ENCODE measurements around the gene LSM10. TPM values are rescaled to one million over a fixed set of nuclear protein-coding genes. Genes with fewer than 3 reads are reported as not detected.

LSM10 gene
- total and polyA plus RNA-seq, 2 donors (not counting 3 experiments of a cell fraction or from before 2014, with no cell fraction given): 38.2 to 76.9 TPM

GRCh38 chr1:36440646-36441045, 42.9 kb upstream of the LSM10 start:
- Histone ChIP-seq H3K4me3 (replicated peaks in 1 of 3; ENCODE audit: insufficient read depth in 1 of 3, low read depth in 1 of 3, low read length in 3 of 3) (no peak overlapping the region), H3K36me3 (ENCODE audit: control insufficient read depth in 2 of 2, extremely low read depth in 1 of 2, insufficient read depth in 2 of 2, low read length in 2 of 2) (no peaks in the 10 kb centered on the region), H3K9ac (replicated peaks; ENCODE audit: extremely low read depth, insufficient read depth, low read length) (no peak overlapping the region), H3K27me3 (ENCODE audit: control insufficient read depth in 2 of 2, insufficient read depth in 2 of 2, low read length in 2 of 2) (no peaks in the 10 kb centered on the region), H3K79me2 (ENCODE audit: control insufficient read depth, insufficient read depth, low read length) (no peaks in the 10 kb centered on the region), H3K9me1 (replicated peaks; ENCODE audit: control insufficient read depth, extremely low read depth, insufficient read depth, low read length) (no peaks in the 10 kb centered on the region), H3K27ac (ENCODE audit: insufficient read depth, low read depth, low read length) (no peak overlapping the region), H3K4me2 (ENCODE audit: insufficient read depth, low read length) (no peak overlapping the region), H3K9me3 (replicated peaks; ENCODE audit: control insufficient read depth, insufficient read depth, low read length) (no peaks in the 10 kb centered on the region), H2AFZ (ENCODE audit: low read depth, low read length) (no peak overlapping the region), H4K20me1 (replicated peaks; ENCODE audit: control insufficient read depth, extremely low read depth, insufficient read depth, low read length) (no peaks in the 10 kb centered on the region), H3K4me1 (ENCODE audit: control insufficient read depth, extremely low read depth, insufficient read depth, low read length) (no peaks in the 10 kb centered on the region)
- FAIRE-seq (no peak), DNase-seq (ENCODE audit: low read depth, low spot score) (no peak)
- intact Hi-C loops (cut with micrococcal nuclease) (no loop called here), dilution Hi-C loops (cut with MboI; ENCODE audit: extremely low pct_ligation_motif_present, low sequenced_read_pairs) (no loop called here)
- ChIA-PET POLR2A (no interaction called here), CTCF (no interaction called here)
- TF ChIP-seq MYC (IDR thresholded peaks at IDR 0.05; ENCODE audit: low read depth, low read length): no peak
- no peak for TF ChIP-seq EZH2 (IDR thresholded peaks at IDR 0.05; ENCODE audit: borderline replicate concordance, low read depth, low read length, severe bottlenecking)
- no peak for TF ChIP-seq JUN (IDR thresholded peaks at IDR 0.05; ENCODE audit: borderline replicate concordance, insufficient read depth, insufficient read length, low read depth)
- TF ChIP-seq CTCF (IDR thresholded peaks at IDR 0.05; ENCODE audit: extremely low read depth in 1 of 2, insufficient read depth in 1 of 2, low read depth in 1 of 2, low read length in 2 of 2): no peak
- TF ChIP-seq POLR2AphosphoS5 (IDR thresholded peaks at IDR 0.05; ENCODE audit: insufficient read depth, low read depth, low read length): no peak
- no peak for TF ChIP-seq GATA2 (IDR thresholded peaks at IDR 0.05; ENCODE audit: insufficient read depth, insufficient read length, low read depth, low read length)
- TF ChIP-seq MAX (IDR thresholded peaks at IDR 0.05; ENCODE audit: insufficient read depth, insufficient read length): no peak
- no peak for TF ChIP-seq FOS (IDR thresholded peaks at IDR 0.05; ENCODE audit: borderline replicate concordance, insufficient read depth, low read length)
- no peak for TF ChIP-seq POLR2A (IDR thresholded peaks at IDR 0.05; ENCODE audit: low read depth, low read length)
- no TSS peak for BruUV-seq (replicated peaks)

All from endothelial cell of umbilical vein (primary cell).